Measurements from ENCODE around the gene NAA40. TPM values are rescaled to one million over a fixed set of nuclear protein-coding genes. Genes with fewer than 3 reads are reported as not detected.
"Not testable (repeated sequence)": the region's sequence is repeated elsewhere in the genome, so short reads cannot be mapped to it uniquely, and the experiment has no call there.

NAA40 gene
- total and polyA plus RNA-seq, 7 donors, result 4.6 to 13.7 (median 7.6) TPM

DNA sequence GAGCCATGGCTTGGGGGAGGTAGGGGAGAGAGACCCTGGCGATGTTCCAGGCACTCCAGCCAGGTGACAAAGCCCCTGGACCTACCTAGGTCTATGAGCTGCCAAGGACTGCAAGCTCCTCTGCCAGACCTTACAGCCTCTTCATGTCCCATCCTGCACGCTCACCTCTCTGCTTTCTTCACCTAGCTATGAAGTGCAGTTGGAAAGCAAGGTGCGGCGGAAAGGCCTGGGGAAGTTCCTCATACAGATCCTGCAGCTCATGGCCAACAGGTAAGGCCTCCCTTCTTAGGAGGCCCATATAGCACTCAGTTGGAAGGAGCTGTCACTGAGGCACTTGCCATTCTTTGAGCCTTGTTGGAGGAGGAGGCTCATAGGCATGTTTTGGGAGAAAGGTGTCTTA, 13.8 kb downstream of the NAA40 start:
- ATAC-seq (no peak), DNase-seq (no peak)
- H3K9me3 ChIP-seq, result no peaks in the 10 kb centered on the region
- H3K36me3 ChIP-seq (ENCODE audit: insufficient read depth in 1 of 2, low read depth in 1 of 2), result peaks cover 3 to 69% of the 10 kb centered on the region in 2 donors
- no peaks in the 10 kb centered on the region for H3K4me1 ChIP-seq
- H3K27me3 ChIP-seq (ENCODE audit: insufficient read depth in 3 of 3, low read length in 2 of 3), result no peaks in the 10 kb centered on the region
- no peak overlapping the region for H3K27ac ChIP-seq
- TF ChIP-seq, protein P1, sequence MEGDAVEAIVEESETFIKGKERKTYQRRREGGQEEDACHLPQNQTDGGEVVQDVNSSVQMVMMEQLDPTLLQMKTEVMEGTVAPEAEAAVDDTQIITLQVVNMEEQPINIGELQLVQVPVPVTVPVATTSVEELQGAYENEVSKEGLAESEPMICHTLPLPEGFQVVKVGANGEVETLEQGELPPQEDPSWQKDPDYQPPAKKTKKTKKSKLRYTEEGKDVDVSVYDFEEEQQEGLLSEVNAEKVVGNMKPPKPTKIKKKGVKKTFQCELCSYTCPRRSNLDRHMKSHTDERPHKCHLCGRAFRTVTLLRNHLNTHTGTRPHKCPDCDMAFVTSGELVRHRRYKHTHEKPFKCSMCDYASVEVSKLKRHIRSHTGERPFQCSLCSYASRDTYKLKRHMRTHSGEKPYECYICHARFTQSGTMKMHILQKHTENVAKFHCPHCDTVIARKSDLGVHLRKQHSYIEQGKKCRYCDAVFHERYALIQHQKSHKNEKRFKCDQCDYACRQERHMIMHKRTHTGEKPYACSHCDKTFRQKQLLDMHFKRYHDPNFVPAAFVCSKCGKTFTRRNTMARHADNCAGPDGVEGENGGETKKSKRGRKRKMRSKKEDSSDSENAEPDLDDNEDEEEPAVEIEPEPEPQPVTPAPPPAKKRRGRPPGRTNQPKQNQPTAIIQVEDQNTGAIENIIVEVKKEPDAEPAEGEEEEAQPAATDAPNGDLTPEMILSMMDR (IDR thresholded peaks at IDR 0.05), result no peak
- intact Hi-C loops (cut with DNase I), result no loop called here
- H3K4me3 ChIP-seq, result no peak overlapping the region
- 96 to 100% (median 98%) methylated on average over 4 of the region's 4 CpGs for WGBS, 3 donors

DNA sequence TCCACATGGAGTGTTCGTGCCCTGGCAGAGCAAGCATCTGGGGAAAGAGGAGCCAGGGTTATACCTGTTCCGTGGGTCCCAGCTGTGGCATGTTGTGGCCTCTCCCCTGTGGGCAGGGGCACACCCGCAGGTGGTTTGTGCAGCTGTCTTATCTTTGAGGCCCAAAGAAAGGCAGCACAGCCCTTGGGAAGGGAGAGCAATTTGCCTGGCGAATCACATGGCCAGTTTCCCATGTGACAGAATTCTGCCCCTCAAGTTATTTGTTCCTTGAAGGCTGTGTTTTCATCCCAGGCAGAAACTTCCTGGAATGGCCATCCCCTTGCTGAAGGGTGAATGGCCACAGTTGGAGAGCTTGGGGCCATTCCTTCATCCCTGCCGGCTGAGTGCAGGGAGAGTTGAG, 19.2 kb downstream of the NAA40 start:
- TF ChIP-seq, protein P1 (IDR thresholded peaks at IDR 0.05), result no peak
- no peak for ATAC-seq
- intact Hi-C loops (cut with DNase I), result no loop called here
- no peaks in the 10 kb centered on the region for H3K9me3 ChIP-seq
- H3K27ac ChIP-seq, result no peak overlapping the region
- no peaks in the 10 kb centered on the region for H3K4me1 ChIP-seq
- no peak overlapping the region for H3K4me3 ChIP-seq
- WGBS, 3 donors, result 86 to 90% (median 88%) methylated on average over 5 of the region's 5 CpGs
- no peak for DNase-seq
- H3K36me3 ChIP-seq (ENCODE audit: insufficient read depth in 1 of 2, low read depth in 1 of 2), result peaks cover 3 to 35% of the 10 kb centered on the region in 2 donors
- H3K27me3 ChIP-seq (ENCODE audit: insufficient read depth in 3 of 3, low read length in 2 of 3), result no peaks in the 10 kb centered on the region

DNA sequence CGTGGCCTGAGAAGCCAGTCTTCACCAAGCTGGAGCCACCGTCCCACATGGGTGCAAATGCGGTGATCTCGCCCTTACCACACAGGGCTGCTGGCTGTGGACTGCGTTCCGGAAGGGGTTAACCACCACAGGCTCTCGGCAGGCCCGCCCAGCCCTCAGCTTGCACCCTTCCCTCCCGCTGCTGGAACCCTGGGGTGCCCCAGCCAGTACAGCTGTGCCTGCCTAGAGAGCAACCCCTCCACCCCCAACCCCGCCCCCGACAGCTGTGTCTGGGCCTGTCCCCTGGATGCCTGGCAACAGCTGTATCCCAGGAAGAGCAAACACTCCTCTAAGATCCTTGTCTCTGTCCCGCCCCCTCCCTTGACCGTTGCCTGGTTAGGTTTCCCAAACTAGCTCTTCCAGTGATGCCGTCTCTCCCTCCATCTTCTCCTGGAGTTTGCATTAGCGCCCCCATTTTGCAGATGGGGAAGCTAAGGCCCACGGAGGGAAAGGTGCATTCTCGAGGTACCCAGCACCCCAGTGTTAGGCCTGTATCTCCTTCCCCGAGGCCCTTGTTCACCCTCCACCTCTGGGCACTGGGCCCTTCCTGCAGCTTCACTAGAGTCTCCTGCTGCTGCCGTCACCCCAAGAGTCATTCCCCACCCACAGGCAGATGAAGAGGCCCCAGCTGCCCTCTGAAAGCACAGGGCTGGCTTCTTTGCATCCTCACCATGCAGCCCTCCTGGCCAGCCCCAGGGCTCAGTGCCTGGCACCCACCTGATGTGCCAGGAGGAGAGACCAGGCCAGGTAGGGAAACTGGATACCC, 23.0 kb downstream of the NAA40 start:
- no peaks in the 10 kb centered on the region for H3K9me3 ChIP-seq
- no peak overlapping the region for H3K4me3 ChIP-seq
- ATAC-seq (peak; percentile 30 to 62 (median 52)), DNase-seq (peak; percentile 43 to 77)
- H3K36me3 ChIP-seq (ENCODE audit: insufficient read depth in 1 of 2, low read depth in 1 of 2), result no peaks in the 10 kb centered on the region
- H3K27ac ChIP-seq, result no peak overlapping the region
- 19 to 27% (median 22%) methylated on average over 19 of the region's 19 CpGs for WGBS, 3 donors
- intact Hi-C loops (cut with DNase I), result no loop called here
- H3K4me1 ChIP-seq, result no peaks in the 10 kb centered on the region
- TF ChIP-seq, protein P1 (IDR thresholded peaks at IDR 0.05), result no peak
- no peaks in the 10 kb centered on the region for H3K27me3 ChIP-seq (ENCODE audit: insufficient read depth in 3 of 3, low read length in 2 of 3)

DNA sequence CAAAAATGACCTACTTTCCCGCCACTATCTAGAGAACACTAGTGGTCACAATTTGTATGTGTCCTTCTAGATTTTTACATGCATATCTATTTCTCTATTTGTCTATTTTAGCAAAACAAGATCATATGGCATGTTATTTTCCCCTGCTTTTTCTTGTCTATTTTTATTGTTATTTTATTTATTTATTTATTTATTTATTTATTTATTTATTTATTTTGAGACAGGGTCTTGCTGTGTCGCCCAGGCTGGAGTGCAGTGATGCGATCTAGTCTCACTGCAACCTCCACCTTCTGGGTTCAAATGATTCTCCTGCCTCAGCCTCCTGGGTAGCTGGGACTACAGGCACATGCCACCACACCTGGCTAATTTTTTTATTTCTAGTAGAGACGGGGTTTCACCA, 25.1 kb downstream of the NAA40 start:
- DNase-seq; H3K27ac ChIP-seq; H3K27me3 ChIP-seq (ENCODE audit: insufficient read depth in 3 of 3, low read length in 2 of 3); intact Hi-C loops (cut with DNase I); H3K36me3 ChIP-seq (ENCODE audit: insufficient read depth in 1 of 2, low read depth in 1 of 2); H3K4me3 ChIP-seq; ATAC-seq; H3K9me3 ChIP-seq; H3K4me1 ChIP-seq: not testable (repeated sequence)
- 93 to 96% (median 95%) methylated on average over 4 of the region's 4 CpGs for WGBS, 3 donors

DNA sequence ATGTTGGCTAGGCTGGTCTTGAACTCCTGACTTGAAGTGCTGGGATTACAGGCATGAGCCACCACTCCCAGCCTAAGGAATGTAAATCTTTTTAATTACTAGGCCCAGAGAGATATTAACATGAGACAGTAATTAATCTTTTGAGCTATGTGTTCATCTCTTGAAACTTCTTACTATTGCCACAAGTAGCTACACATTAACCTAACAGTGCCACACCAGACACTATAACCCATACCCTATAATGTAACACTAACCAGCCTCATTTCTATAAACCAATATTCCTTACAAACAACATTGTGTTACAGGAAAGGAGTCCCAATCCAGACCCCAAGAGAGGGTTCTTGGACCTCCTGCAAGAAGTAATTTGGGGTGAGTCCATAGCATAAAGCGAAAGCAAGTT, 27.6 kb downstream of the NAA40 start:
- ATAC-seq, result no peak
- H3K27me3 ChIP-seq (ENCODE audit: insufficient read depth in 3 of 3, low read length in 2 of 3), result peaks cover 0 to under 1% (median 0%) of the 10 kb centered on the region in 3 donors
- TF ChIP-seq, protein P1 (IDR thresholded peaks at IDR 0.05), result no peak
- no peak overlapping the region for H3K27ac ChIP-seq
- no peak overlapping the region for H3K4me3 ChIP-seq
- H3K36me3 ChIP-seq (ENCODE audit: insufficient read depth in 1 of 2, low read depth in 1 of 2), result no peaks in the 10 kb centered on the region
- WGBS, 3 donors, result 97 to 100% (median 97%) methylated on average over 1 of the region's 1 CpG
- DNase-seq, result no peak
- no peaks in the 10 kb centered on the region for H3K9me3 ChIP-seq
- no peaks in the 10 kb centered on the region for H3K4me1 ChIP-seq
- intact Hi-C loops (cut with DNase I), result no loop called here

Measured in psoas muscle (tissue), 8 donors.